GM21526 (cell line): ENCODE results near the gene RGL3.
"Not testable (repeated sequence)": the region's sequence is repeated elsewhere in the genome, so short reads cannot be mapped to it uniquely, and the experiment has no call there.

Experiments
- ATAC-seq: cut with Tn5 transposase; IDR thresholded peaks from one replicate; pipeline ENCODE4 v1.9.1; 2021; ENCODE audit warnings: moderate library complexity; ENCODE audit not compliant: unreplicated experiment, low FRiP score

RGL3 gene, protein sequence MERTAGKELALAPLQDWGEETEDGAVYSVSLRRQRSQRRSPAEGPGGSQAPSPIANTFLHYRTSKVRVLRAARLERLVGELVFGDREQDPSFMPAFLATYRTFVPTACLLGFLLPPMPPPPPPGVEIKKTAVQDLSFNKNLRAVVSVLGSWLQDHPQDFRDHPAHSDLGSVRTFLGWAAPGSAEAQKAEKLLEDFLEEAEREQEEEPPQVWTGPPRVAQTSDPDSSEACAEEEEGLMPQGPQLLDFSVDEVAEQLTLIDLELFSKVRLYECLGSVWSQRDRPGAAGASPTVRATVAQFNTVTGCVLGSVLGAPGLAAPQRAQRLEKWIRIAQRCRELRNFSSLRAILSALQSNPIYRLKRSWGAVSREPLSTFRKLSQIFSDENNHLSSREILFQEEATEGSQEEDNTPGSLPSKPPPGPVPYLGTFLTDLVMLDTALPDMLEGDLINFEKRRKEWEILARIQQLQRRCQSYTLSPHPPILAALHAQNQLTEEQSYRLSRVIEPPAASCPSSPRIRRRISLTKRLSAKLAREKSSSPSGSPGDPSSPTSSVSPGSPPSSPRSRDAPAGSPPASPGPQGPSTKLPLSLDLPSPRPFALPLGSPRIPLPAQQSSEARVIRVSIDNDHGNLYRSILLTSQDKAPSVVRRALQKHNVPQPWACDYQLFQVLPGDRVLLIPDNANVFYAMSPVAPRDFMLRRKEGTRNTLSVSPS

DNA sequence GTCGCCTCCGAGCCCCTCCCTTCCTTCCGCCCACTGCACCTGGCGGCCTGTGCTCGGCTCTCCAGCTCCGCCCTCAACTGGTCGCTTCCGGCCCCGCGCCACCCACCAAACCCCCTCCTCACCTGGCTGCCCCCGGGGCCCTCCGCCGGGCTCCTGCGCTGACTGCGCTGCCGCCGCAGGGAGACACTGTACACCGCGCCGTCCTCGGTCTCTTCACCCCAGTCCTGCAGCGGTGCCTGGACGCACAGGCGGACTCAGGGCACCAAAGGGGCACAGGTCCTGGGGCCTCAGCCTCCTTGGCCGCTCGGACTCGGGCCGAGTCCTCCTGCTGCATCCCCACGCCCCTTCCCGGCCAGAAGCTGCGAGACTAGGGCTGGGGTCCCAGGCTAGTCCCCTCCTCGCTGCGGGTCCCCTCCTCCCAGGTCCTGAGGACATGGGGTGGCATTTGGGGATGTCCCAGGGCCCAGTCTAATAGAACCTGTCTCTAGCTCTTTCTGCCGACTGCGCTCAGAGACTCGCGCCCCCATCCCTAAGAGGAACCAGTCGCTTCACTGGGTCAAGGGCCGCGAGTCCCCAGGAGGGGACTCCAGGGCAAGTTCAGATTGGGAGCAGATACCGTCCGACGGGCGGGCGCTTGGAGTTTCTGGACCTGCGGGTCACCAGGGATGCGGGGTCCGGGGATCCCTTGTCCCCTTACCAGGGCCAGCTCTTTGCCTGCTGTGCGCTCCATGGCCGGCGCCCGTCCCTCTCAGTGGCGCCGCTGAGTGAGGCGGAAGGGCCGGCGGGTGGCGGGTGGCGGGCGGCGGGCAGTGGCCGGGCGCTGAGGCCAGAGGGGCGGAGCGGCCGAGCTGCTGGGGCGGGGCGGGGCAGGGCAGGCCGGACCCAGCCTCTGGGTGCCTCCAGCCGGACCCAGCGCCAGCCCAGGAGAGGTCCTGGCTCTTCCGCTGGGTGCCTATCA lies at the start of gene RGL3:
Gene RGL3, minus strand, starts transcription at position 766 of the 958 bp plus-strand sequence. Its CDS starts 36 bp downstream, at position 730.
- no peak for ATAC-seq

DNA sequence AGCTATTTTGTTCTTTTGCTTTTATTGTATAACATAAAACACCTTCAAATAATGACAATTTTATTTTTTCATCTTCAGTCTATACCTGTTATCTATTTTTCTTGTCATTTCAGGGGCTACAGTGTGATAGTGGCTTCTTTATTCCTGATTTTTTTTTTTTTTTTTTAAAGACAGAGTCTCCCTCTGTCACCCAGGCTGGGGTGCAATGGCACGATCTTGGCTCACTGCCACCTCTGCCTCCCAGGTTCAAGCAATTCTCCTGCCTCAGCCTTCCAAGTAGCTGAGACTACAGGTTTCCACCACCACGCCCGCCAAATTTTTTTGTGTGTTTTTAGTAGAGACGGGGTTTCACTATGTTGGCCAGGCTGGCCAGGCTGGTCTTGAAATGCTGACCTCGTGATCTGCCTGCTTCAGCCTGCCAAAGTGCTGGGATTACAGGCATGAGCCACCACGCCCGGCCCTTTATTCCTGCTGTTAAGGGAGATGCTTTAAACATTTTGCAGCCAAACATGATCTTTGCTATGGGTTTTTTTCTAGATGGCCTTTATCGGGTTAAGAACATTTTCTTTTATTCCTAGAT lies 49.2 kb upstream of the RGL3 start:
- ATAC-seq, result not testable (repeated sequence)

DNA sequence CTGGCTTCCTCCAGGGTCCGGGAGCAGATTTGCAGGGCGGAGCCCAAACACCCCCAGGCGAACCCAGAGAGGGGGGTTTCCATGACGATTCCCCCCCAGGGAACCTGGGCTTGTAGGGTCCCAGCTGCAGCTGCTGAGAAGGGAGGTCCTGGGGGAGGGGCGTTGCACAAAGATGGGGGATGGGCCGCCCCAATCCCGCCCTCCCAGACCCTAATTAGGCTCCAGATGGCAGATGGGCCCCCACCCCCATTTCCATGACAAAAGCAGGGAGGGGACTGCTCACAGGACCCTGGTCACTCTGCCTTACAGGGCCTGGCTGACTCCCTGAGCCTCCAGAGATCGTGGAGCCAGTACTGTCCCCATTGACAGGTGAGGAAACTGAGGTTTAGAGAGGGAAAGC lies 46.5 kb upstream of the RGL3 start:
- ATAC-seq, result no peak

DNA sequence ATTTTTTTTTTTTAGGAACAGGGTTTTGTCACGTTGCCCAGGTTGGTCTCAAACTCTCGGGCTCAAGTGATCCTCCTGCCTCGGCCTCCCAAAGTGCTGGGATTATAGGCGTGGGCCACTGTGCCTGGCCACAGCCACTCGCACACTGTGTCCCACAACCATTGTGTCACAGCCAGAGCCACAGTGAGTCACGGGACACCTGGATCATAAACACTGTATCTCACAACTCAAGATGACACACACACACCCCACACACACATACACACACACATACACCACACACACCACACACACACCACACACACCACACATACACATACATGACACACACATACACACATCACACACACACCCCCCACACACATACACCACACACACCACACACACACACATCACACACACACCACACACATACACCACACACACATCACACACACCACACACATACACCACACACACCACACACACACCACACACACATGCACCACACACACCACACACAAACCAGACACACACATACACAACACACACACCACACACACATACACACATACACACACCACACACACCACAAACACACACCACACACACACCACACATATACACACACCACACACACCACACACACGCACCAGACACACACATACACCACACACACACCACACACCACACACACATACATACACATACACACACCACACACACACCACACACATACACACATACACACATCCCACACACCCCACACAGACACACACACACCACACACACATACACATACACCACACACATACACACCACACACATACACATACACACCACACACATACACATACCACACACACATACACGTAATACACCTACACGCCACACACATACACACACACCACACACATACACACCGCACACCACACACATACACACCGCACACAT lies 45.5 kb upstream of the RGL3 start:
- no peak for ATAC-seq

DNA sequence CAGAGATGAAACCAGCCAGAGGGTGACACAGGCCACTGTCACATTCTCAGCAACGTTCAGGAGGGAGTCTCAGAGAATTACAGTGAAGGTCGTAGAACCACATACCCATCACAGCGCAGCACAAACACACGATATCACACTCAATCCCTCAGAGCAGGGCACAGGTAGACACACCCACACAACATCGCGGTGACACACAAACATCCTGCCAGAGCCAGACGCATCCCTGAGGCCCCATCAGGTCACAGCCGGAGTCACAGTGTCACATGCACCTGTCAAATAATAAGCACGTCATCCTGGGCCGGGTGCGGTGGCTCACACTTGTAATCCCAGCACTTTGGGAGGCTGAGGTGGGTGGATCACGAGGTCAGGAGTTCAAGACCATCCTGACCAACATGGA lies 44.3 kb upstream of the RGL3 start:
- ATAC-seq, result no peak

DNA sequence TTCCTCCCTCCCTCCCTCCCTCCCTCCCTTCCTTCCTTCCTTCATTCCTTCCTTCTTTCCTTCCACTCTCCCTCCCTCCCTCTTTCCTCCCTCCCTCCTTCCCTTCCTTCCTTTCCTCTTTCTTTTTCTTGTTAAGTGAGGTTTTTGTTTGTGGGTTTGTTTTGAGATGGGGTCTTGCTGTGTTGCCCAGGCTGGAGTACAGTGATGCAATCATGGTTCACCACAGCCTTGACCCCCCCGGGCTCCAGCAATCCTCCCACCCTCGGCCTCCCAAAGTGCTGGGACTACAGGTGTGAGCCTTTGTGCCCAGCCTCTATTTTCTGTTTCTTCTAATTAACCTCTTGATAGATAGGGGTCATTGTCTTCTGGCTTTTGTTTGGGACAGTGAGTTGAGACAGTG lies 42.3 kb upstream of the RGL3 start:
- ATAC-seq, result no peak

DNA sequence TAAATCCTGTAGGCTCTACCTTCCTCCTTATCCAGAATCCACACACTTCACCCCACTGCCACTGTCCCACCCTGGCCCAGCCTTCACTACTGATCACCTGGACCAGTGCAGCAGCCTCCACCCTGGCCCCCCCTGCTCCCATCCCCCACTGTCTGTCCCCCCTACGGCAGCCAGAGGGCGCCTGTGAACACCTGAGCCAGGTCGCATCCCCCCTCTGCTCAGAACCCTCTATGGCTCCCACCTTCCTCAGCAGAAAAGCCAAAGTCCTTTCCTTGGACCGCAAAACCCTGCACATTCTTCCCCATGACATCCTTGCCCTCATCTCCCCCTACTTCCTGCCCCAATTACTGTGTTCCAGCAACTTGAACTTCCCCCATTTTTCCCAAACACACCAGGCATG lies 41.1 kb upstream of the RGL3 start:
- ATAC-seq, result no peak

DNA sequence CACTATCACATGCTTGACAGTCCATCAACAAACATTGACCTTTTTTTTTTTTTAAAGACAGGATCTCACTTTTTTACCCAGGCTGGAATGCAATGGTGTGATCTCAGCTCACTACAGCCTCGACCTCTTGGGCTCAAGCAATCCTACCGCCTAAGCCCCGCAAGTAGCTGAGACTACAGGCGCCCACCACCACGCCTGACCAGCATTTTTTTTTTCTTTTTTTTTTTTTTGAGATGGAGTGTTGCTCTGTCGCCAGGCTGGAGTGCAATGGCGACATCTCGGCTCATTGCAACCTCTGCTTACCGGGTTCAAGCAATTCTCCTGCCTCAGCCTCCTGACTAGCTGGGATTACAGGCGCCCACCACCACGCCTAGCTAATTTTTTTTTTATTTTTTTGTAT lies 39.8 kb upstream of the RGL3 start:
- not testable (repeated sequence) for ATAC-seq

DNA sequence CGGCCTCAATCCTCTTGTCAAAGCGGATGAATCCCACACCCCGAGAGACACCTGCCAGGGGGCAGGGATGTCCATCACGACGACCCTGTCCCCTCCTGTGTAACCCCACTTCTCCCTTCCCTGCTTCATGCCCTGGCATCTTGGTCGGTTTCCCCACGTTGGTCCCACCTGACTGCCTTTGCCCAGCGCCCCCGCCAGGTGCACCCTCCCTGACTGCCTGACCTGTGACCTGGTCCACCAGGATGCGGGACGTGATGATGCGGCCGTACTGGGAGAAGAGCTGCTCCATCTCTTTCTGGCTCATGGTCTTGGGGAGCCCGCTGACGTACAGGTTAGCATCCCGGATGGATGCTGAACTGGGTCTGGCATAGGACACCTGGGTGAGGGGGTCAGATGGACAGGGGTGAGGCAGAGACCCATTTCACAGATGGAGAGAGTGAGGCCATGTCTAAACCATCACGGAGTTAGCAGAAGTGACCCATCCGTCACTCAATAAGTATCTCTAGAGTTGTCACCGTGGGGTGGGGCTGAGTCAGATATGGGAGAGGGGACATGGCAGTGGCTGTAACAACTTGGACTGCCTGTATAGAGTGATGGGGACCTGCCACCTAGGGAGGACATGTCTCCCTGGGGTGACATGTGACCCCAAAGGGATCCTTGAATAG lies 39.3 kb upstream of the RGL3 start:
- no peak for ATAC-seq

DNA sequence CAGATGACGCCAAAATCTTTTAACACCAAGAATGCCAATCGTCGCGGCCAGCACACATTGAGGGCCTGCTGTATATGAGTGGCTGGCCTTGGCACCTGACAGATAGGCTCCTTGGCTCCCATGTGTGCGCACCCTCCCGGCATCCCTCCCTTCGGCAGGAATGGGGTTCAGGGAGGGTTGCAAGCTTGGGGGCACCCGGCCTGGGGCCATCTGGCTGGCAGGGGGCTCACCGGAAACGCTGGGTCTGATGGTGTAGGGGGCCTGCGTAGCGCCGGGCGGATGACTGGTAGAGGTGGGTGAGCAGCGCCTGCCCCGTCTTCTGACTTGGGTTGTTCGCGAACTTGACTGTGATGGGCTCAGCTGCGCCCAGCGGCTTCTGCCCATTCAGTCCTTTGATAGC lies 38.7 kb upstream of the RGL3 start:
- ATAC-seq, result no peak

DNA sequence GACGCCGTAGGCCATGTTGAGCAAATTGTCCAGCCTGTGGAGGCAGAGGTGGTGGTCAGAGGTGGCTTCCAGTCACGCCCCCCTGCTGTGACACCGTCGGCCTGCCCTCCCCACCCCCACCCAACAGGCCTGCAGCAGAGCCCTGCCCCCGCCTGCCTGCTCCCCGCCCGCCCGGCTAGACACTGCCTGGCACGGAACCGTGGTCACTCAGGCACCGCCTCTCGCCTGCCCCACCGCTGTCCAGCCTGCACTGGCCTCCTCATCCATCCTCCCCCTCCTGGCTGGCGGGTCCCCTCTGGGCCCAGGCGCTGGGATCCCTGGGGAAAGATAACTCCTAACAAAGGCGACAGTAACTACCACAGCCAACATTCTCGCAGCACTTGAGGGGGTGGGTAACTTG lies 38.0 kb upstream of the RGL3 start:
- ATAC-seq, result no peak

DNA sequence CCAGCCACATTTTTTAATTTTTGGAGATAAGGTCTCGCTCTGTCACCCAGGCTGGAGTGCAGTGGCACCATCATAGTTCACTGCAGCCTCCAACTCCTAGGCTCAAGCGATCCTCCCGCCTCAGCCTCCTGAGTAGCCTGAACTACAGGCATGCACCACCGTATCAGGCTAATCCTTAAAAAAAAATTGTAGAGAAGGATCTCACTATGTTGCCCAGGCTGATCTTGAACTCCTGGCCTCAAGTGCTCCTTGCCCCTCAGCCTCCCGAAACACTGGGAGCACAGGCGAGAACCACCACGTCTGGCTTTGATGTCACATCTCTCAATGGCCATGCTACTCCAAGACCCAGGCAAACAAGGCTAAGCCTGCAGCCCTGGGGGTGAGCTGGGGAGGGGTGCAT lies 37.5 kb upstream of the RGL3 start:
- no peak for ATAC-seq

DNA sequence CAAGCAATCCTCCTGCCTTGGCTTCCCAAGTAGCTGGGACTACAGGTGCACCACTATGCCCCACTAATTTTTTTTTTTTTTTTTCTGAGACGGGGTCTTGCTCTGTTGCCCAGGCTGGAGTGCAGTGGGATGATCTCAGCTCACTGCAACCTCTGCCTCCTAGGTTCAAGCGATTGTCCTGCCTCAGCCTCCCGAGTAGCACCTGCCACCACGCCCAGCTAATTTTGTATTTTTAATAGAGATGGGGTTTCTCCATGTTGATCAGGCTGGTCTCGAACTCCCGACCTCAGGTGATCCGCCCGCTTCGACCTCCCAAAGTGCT lies 36.1 kb upstream of the RGL3 start:
- not testable (repeated sequence) for ATAC-seq

DNA sequence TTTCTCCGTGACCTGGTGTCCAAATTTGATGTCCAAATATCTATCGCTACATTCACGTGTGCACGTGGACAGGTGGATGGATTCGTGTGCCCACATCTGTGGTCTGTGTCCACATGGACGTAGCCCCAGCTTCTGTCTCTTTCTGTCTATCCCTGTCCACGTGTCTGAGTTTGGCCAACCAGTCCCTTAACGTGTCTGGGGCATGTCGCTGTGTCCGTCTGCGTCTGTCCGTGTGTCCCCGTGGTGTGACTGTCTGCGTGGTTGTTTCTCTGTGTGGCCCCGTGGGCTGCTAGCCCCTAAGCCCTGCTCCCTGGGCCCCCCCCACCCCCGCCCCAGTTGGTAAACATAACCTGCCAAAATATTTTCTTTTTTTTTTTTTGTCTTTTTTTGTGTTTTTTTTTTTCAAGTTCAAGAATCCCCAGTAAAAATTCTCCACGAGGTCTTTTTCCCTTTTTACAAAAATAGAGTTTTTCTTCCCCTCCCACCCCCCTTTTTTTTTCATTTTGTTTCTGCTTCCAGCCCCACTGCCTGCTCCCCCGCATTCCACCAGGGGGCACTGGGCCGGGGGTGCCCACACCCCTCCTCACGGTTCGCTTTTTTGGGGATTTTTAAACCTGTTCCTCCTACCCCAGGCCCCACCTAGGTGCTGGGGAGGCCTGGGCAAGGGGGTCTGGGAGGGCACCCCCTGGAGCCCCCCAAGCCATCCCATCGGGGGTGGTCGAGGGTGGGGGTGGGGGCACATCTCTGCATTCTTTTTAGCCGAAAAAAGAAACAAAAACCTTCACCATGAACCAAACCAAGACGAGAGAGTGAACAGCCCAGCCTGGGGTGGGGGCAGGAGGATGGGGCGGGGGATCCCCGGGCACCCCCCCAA lies 34.6 kb upstream of the RGL3 start:
- no peak for ATAC-seq

DNA sequence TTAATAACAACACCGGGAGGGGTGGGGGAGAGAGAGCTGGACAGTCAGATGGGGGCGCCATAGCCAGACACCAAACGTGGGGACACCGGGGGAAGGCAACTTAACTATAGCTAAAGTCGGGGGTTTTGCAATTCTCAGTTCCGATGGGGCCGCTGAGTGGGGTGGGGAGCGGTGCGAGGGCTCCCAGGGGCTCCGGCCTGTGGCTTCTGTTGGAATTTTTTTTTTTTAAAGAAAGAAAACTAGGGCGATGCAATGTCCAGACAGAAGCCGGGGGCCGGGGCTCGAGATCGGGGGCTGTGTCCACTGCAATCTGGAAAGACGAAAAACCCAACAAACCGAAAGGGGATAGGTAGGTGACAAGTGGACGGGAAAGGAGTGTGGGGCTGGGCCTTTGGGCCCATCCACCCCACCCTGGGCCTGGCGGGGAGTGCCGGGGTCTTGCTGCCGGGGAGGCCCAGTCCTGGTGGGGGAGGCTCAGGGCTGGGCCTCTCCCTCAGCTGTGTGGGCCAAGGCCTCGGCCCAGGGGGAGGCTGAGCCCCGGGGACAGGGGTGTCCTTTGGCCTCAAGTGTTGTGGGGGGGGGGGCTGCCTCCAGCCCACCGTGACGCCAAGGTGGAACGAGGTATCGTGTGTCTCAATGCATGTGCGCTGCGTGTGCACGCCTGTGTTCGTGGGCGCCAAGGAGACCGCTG lies 33.7 kb upstream of the RGL3 start:
- ATAC-seq, result no peak

DNA sequence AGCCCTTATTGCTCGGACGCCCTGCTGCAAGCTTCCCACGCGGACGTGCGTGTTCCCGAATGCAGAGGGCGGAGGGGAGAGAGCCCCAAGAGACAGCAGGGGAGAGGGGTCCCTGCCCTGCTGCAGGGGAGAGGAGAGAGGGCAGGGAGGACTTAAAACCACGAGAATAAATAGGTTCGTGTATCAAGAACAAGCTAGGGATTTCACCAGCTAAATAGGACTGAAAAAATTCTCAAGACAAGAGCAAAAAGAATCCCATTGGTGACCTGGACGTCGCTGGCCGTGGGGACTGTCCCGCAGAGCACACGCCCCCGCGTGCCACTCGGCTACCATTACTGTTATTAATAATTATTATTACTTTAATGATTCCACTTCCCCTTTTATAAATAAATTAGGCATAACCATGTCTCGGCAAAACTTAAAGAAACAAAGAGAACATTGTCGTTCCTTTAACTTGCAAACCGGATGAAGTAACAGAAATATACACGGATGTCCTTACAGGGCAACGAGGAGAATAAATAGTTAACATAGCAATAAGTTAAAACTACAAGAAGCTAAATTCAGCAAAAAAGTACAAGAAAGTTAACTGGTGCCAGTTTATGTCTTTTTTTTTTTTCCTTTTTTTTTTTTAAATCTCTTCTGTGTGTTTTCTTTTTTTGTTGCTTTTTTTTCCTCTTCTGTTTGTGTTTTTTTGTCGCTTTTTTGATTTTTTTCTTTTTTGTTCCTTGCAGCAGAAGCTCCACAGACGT lies 32.9 kb upstream of the RGL3 start:
- no peak for ATAC-seq

DNA sequence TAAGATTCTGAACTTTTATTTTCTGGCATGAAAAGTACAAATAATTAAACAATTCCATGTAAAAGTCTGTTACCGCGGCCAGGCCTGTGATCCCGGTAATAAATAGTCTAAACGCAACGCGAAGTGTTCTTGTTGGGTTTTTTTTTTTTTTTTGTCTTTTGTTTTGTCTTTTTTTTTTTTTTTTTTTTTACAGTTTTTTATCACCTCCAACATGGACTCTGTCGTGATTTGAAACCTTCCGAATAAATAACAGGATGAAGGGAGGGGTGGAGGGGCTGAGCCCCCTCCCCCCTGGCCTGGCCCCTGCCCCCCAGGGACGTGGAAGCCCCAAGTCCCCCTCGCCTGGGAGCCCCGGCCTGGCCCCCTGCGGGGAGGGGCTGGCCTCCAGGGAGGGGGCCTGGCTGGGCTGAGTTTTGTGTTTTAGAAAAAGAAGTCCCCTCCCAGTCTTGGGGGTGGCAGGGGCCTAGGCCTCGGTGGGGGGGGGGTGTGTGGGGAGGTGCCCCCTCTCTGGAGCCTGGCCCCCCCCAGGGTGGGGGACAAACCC lies 32.3 kb upstream of the RGL3 start:
- ATAC-seq, result no peak
